ENCODE measurements around the gene SUN1. TPM values are rescaled to one million over a fixed set of nuclear protein-coding genes. Genes with fewer than 3 reads are reported as not detected.

Gene SUN1
- total and polyA plus RNA-seq, 9 of the 15 experiments (the other 6 are each of a cell fraction or from before 2014, with no cell fraction given): 36.8 to 132 (median 62.3) TPM

- TF ChIP-seq ELK3 (CRISPR knock-in tag; IDR thresholded peaks at IDR 0.05) (no peak), ZNF740 (CRISPR knock-in tag; IDR thresholded peaks at IDR 0.05) (no peak), ZNF740 (tag; IDR thresholded peaks at IDR 0.05) (0 out of 4 replicates have a peak, but pooled peaks of 1 of the 2 experiments have one; percentile 4), ETS2 (tag; IDR thresholded peaks at IDR 0.05; ENCODE audit: borderline replicate concordance, poor library complexity, severe bottlenecking) (no peak), CGGBP1 (CRISPR knock-in tag; IDR thresholded peaks at IDR 0.05) (no peak), ZNF583 (CRISPR knock-in tag; IDR thresholded peaks at IDR 0.05) (no peak), POU5F1 (IDR thresholded peaks at IDR 0.05; ENCODE audit: borderline replicate concordance, low read depth, low read length, partially characterized antibody) (no peak), USF2 (CRISPR knock-in tag; IDR thresholded peaks at IDR 0.05) (no peak), ZNF280A (IDR thresholded peaks at IDR 0.05; ENCODE audit: low read depth, partially characterized antibody) (no peak), STAT6 (CRISPR knock-in tag; IDR thresholded peaks at IDR 0.05) (no peak), CBFA2T3 (IDR thresholded peaks at IDR 0.05) (peak; percentile 65), GABPB1 (CRISPR knock-in tag; IDR thresholded peaks at IDR 0.05) (no peak; the same call in 1 of the 2 replicates), SNAPC5 (CRISPR knock-in tag; IDR thresholded peaks at IDR 0.05) (no peak), XRCC3 (IDR thresholded peaks at IDR 0.05) (no peak), NUFIP1 (IDR thresholded peaks at IDR 0.05; ENCODE audit: partially characterized antibody) (no peak), FUS (optimal IDR thresholded peaks at IDR 0.05; ENCODE audit: low read depth, low read length) (no peak), E2F1 (CRISPR knock-in tag; IDR thresholded peaks at IDR 0.05) (no peak), NCOA4 (IDR thresholded peaks at IDR 0.05; ENCODE audit: partially characterized antibody) (no peak)
Measured at GRCh38 chr7:874031-874749, 41.9 kb downstream of the SUN1 start (continued).
